RWPE1 (cell line): ENCODE data around the gene SGCB.

ENCODE experiments used
- CTCF ChIA-PET: fragments of 350-600 bp; sonication (Branson Sonifier 250); formaldehyde crosslinking; extraction: SDS; loops from one replicate; lab custom pipeline; 2021; lab: Yijun Ruan, JAX
- POLR2A ChIA-PET: fragments of 400-600 bp; formaldehyde crosslinking; extraction: SDS; loops from one replicate; lab custom pipeline; 2020; ENCODE audit warnings: antibody characterized with exemption; ENCODE audit not compliant: low non-redundant PET; lab: Yijun Ruan, JAX
- DNase-seq: peaks from one replicate; pipeline ENCODE4 v3.0.0; 2012; ENCODE audit warnings: low spot score
- H3K27ac ChIP-seq: fragments of 450-650 bp; 2 replicates; pipeline ENCODE4 v1.5.1; 2017
- CTCF ChIP-seq: fragments of 450-650 bp; conservative IDR thresholded peaks from 2 replicates; pipeline ENCODE4 v1.5.1; 2017; ENCODE audit warnings: low read depth, mild to moderate bottlenecking

The SGCB gene

GRCh38 chr4:52015366-52015765 lies 22.7 kb downstream of the SGCB start:
- TF ChIP-seq CTCF = no peak
- ChIA-PET POLR2A (no interaction called here), CTCF (no interaction called here)
- no peak for DNase-seq
- H3K27ac ChIP-seq = no peak overlapping the region

GRCh38 chr4:52014903-52015302 lies 23.2 kb downstream of the SGCB start:
- no peak overlapping the region for H3K27ac ChIP-seq
- ChIA-PET CTCF (no interaction called here), POLR2A (no interaction called here)
- DNase-seq = no peak
- TF ChIP-seq CTCF = no peak

- ChIA-PET CTCF (no interaction called here), POLR2A (no interaction called here)
- no peak overlapping the region for H3K27ac ChIP-seq
- TF ChIP-seq CTCF = no peak
- DNase-seq = no peak
These were observed 25.4 kb downstream of the SGCB start for GRCh38 chr4:52012651-52013050.

- DNase-seq = no peak
- CTCF ChIA-PET = no interaction called here
- POLR2A ChIA-PET = no interaction called here
- no peak overlapping the region for H3K27ac ChIP-seq
- no peak for TF ChIP-seq CTCF
These were observed 27.1 kb downstream of the SGCB start for GRCh38 chr4:52010986-52011385.

- POLR2A ChIA-PET = interaction anchor here (0.6 kb wide), 1 partner anchor 161 kb away, joined by 3 read pairs; no protein-coding TSS in a partner anchor
- TF ChIP-seq CTCF = no peak
- DNase-seq = no peak
- no peak overlapping the region for H3K27ac ChIP-seq
- CTCF ChIA-PET = no interaction called here
These were observed 31.2 kb downstream of the SGCB start for GRCh38 chr4:52006887-52007286.

- H3K27ac ChIP-seq = no peak overlapping the region
- DNase-seq = no peak
- CTCF ChIA-PET = interaction anchor here (0.6 kb wide), 1 partner anchor 1895 kb away, joined by 3 read pairs; no protein-coding TSS in a partner anchor
- POLR2A ChIA-PET = no interaction called here
- TF ChIP-seq CTCF = no peak
These were observed 32.4 kb downstream of the SGCB start for GRCh38 chr4:52005604-52006273.
